GM11168 (cell line): ENCODE results near the gene EEF2.

Experiments used
- in situ Hi-C: fragments of 300-500 bp; cut with MboI; formaldehyde crosslinking; loops from one replicate; pipeline ENCODE4 v1.12.0; 2022; ENCODE audit warnings: low sequenced_read_pairs; ENCODE audit not compliant: unreplicated experiment

Gene EEF2

GRCh38 chr19:3984908-3985642 is at the start of gene EEF2:
Gene EEF2 (minus strand): TSS chr19:3985463. CDS start chr19:3985380, 83 bp downstream.
- in situ Hi-C loops, result no loop called here

GRCh38 chr19:4034048-4035017 is 49.1 kb upstream of the EEF2 start:
- in situ Hi-C loops, result no loop called here

GRCh38 chr19:4033028-4033956 is 48.0 kb upstream of the EEF2 start:
- in situ Hi-C loops, result no loop called here

- in situ Hi-C loops, result no loop called here
These were observed 47.2 kb upstream of the EEF2 start for GRCh38 chr19:4032436-4032835.

- in situ Hi-C loops, result no loop called here
These were observed 46.2 kb upstream of the EEF2 start for GRCh38 chr19:4031420-4031819.

GRCh38 chr19:4030981-4031380 is 45.7 kb upstream of the EEF2 start:
- in situ Hi-C loops, result no loop called here

- in situ Hi-C loops, result no loop called here
These were observed 45.3 kb upstream of the EEF2 start for GRCh38 chr19:4030552-4030951.

- in situ Hi-C loops, result no loop called here
These were observed 44.0 kb upstream of the EEF2 start for GRCh38 chr19:4029247-4029614.

- in situ Hi-C loops, result no loop called here
These were observed 43.3 kb upstream of the EEF2 start for GRCh38 chr19:4028334-4029246.

- in situ Hi-C loops, result no loop called here
These were observed 41.9 kb upstream of the EEF2 start for GRCh38 chr19:4027146-4027545.

- in situ Hi-C loops, result no loop called here
These were observed 40.1 kb upstream of the EEF2 start for GRCh38 chr19:4025317-4025716.

- in situ Hi-C loops, result no loop called here
These were observed 38.5 kb upstream of the EEF2 start for GRCh38 chr19:4023600-4024398.

- in situ Hi-C loops, result no loop called here
These were observed 34.3 kb upstream of the EEF2 start for GRCh38 chr19:4019578-4019977.

GRCh38 chr19:4018775-4019504 is 33.7 kb upstream of the EEF2 start:
- in situ Hi-C loops, result no loop called here

- in situ Hi-C loops, result no loop called here
These were observed 32.9 kb upstream of the EEF2 start for GRCh38 chr19:4018140-4018613.

- in situ Hi-C loops, result no loop called here
These were observed 31.8 kb upstream of the EEF2 start for GRCh38 chr19:4016903-4017638.

GRCh38 chr19:4016486-4016885 is 31.2 kb upstream of the EEF2 start:
- in situ Hi-C loops, result no loop called here
